ENCODE measurements around the gene FAM120B. TPM values are rescaled to one million over a fixed set of nuclear protein-coding genes. Genes with fewer than 3 reads are reported as not detected.

Gene FAM120B
- total RNA-seq, 5 donors from 2014 or later (not counting 1 experiment from before 2014, with no cell fraction given) = 34.1 to 39.8 (median 38.0) TPM

DNA sequence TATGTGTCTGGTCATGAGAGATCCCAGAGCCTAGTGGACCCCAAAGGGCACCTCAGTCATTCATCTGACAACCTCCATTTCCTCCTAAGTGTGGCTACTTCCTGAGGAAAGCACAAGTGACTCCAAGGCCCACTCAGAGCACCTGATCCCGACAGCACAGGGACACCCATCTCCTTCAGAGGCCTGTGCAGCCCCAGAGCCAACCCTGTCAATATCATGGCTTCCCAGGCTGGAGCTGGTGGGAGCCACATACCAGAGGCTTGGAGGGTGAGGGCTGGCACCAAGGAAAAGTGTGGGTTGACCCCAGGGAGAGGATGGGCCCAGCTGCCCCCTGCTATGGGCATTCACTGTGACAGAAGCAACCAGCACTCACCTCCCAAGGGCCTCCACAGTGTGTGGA is 129.2 kb downstream of the FAM120B start:
- H3K9me3 ChIP-seq = no peaks in the 10 kb centered on the region
- ATAC-seq (replicated peaks in 1 of 4) (no peak), DNase-seq (no peak)
- H3K27ac ChIP-seq (ENCODE audit: low read length) = no peak overlapping the region
- H3K9me3 Mint-ChIP-seq = peaks cover 5 to 15% (median 9%) of the 10 kb centered on the region in 3 donors
- ChIA-PET CTCF (no interaction called here), POLR2A (no interaction called here)
- H3K4me1 Mint-ChIP-seq = peaks cover 0 to 6% (median 5%) of the 10 kb centered on the region in 3 donors
- no peaks in the 10 kb centered on the region for H3K36me3 Mint-ChIP-seq
- peaks cover 0 to 7% of the 10 kb centered on the region in 2 experiments for H3K4me1 ChIP-seq (ENCODE audit: control insufficient read depth in 1 of 2, extremely low read depth in 1 of 2, insufficient read depth in 2 of 2, low read length in 2 of 2)
- no CpG with 5 or more reads among the region's 1 CpG for WGBS (ENCODE audit: insufficient coverage)
- H3K27me3 ChIP-seq (replicated peaks in 1 of 2; ENCODE audit: control insufficient read depth in 2 of 2, extremely low read depth in 1 of 2, insufficient read depth in 2 of 2, low read length in 1 of 2) = peaks cover 2 to 51% of the 10 kb centered on the region in 2 experiments
- H3K27me3 Mint-ChIP-seq = peaks cover 12 to 20% of the 10 kb centered on the region in 2 donors
- H3K36me3 ChIP-seq (ENCODE audit: control insufficient read depth in 2 of 2, extremely low read depth in 1 of 2, insufficient read depth in 1 of 2, low read length in 1 of 2) = no peaks in the 10 kb centered on the region
- no peak overlapping the region for H3K4me3 Mint-ChIP-seq
- H3K27ac Mint-ChIP-seq = no peak overlapping the region
- H3K4me3 ChIP-seq (ENCODE audit: control insufficient read depth in 1 of 2, extremely low read depth in 1 of 2, low read length in 1 of 2) = no peak overlapping the region

DNA sequence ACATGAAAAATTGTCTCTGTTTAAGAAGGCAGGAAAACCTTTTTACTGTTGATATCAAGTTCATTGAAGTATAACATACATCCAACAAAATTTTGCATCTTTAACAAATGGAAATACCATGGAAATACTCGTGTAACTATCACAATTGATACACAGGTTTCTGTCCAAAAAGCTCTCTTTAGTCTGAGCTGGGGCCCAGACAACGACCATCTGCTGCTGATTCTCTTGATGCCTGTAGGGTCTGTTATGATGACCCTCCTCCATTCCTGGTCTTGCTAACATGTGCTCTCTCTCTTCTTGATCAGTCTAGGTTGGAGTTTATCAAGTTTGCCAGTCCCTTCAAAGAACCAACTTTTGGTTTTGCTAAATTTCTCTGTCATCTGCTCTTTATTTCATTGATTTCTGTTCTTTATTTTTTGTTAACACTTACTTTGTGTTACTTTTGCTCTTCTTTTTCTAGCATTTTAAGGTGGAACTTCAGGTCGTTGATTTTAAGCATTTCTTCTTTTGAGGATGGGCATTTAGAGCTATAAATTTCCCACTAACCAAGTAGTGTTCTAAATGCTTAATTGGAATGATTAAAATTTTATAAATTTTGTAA is 129.8 kb downstream of the FAM120B start:
- ChIA-PET POLR2A (no interaction called here), CTCF (interaction anchor here in 1 of 2 donors (0.6 kb wide), 1 partner anchor 1549 kb away, joined by 7 read pairs; no protein-coding TSS in a partner anchor)
- no peaks in the 10 kb centered on the region for H3K36me3 Mint-ChIP-seq
- H3K27ac Mint-ChIP-seq = no peak overlapping the region
- H3K36me3 ChIP-seq (ENCODE audit: control insufficient read depth in 2 of 2, extremely low read depth in 1 of 2, insufficient read depth in 1 of 2, low read length in 1 of 2) = no peaks in the 10 kb centered on the region
- WGBS (ENCODE audit: insufficient coverage) = 33% methylated on average over 1 of the region's 3 CpGs
- H3K4me1 ChIP-seq (ENCODE audit: control insufficient read depth in 1 of 2, extremely low read depth in 1 of 2, insufficient read depth in 2 of 2, low read length in 2 of 2) = peaks cover 0 to 7% of the 10 kb centered on the region in 2 experiments
- no peaks in the 10 kb centered on the region for H3K9me3 ChIP-seq
- H3K4me1 Mint-ChIP-seq = peaks cover 0 to 6% (median 5%) of the 10 kb centered on the region in 3 donors
- H3K27me3 ChIP-seq (replicated peaks in 1 of 2; ENCODE audit: control insufficient read depth in 2 of 2, extremely low read depth in 1 of 2, insufficient read depth in 2 of 2, low read length in 1 of 2) = peaks cover 2 to 51% of the 10 kb centered on the region in 2 experiments
- ATAC-seq (replicated peaks in 1 of 4) = no peak
- no peak overlapping the region for H3K27ac ChIP-seq (ENCODE audit: low read length)
- H3K27me3 Mint-ChIP-seq = peaks cover 12 to 20% of the 10 kb centered on the region in 2 donors
- no peak overlapping the region for H3K4me3 ChIP-seq (ENCODE audit: control insufficient read depth in 1 of 2, extremely low read depth in 1 of 2, low read length in 1 of 2)
- no peak overlapping the region for H3K4me3 Mint-ChIP-seq
- DNase-seq = no peak
- peaks cover 5 to 15% (median 9%) of the 10 kb centered on the region in 3 donors for H3K9me3 Mint-ChIP-seq

DNA sequence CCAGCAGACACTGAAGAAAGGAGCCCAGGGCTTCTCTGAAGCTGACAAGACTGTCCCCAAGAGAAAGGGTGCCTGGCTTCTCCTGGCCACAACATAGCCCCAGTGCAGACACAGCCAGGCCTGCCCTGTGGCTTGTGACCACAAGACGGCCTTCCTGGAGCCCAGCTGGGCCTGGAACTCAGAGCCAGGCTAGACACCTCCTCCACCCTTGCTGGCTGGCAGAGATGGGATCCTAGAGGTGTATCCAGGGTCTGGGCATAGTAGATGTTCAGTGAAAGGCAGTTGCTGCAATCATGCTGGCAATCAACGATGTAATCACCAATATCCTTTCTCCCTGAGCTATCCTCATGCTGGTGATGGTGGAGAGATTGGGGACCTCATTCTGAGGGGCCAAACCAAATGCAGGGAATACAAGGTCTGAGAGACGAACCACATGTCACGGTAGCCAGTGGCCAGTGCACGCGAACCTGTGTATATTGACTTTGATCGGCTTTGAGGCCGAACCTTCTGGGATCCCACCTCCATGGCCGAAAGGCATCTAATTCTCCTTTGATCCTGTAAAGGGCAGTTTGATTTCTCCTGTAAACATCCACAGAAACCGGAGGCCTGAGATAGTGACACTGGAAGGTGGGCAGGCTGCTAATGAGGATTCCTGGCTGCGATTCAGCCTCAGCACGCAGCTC is 131.3 kb downstream of the FAM120B start:
- Mint-ChIP-seq H3K4me1 (peaks cover 0 to 6% (median 5%) of the 10 kb centered on the region in 3 donors), H3K4me3 (peak overlapping the region in 1 of 3 donors; percentile 29), H3K27me3 (peaks cover 12 to 15% of the 10 kb centered on the region in 2 donors), H3K36me3 (no peaks in the 10 kb centered on the region), H3K9me3 (peaks cover 5 to 15% (median 9%) of the 10 kb centered on the region in 3 donors), H3K27ac (no peak overlapping the region)
- ATAC-seq (replicated peaks in 1 of 4) (no peak), DNase-seq (no peak)
- Histone ChIP-seq H3K9me3 (no peaks in the 10 kb centered on the region), H3K27me3 (replicated peaks in 1 of 2; ENCODE audit: control insufficient read depth in 2 of 2, extremely low read depth in 1 of 2, insufficient read depth in 2 of 2, low read length in 1 of 2) (peaks cover 0 to 51% of the 10 kb centered on the region in 2 experiments), H3K4me3 (ENCODE audit: control insufficient read depth in 1 of 2, extremely low read depth in 1 of 2, low read length in 1 of 2) (peak overlapping the region in 1 of 2 donors; percentile 15), H3K27ac (ENCODE audit: low read length) (no peak overlapping the region), H3K4me1 (ENCODE audit: control insufficient read depth in 1 of 2, extremely low read depth in 1 of 2, insufficient read depth in 2 of 2, low read length in 2 of 2) (peaks cover 0 to 8% of the 10 kb centered on the region in 2 experiments), H3K36me3 (ENCODE audit: control insufficient read depth in 2 of 2, extremely low read depth in 1 of 2, insufficient read depth in 1 of 2, low read length in 1 of 2) (no peaks in the 10 kb centered on the region)
- ChIA-PET POLR2A (no interaction called here), CTCF (no interaction called here)
- WGBS (ENCODE audit: insufficient coverage) = 73% methylated on average over 9 of the region's 12 CpGs

DNA sequence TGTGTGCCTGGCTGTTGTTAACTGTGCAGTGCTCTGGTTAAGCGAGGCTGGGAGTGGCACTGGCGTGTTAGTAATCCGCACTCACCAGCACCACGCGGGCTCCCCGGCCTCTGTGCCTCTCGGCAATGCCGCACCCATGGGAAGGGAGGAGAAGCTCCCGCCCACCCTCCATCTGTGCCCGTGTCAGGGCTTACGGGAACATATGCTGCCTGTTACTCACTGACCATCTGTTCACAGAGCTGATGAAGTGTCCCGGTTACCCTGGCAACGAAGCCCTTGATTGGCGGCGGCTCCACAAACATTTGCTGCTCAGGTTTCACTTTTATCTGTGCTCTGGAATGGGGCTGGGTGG is 131.8 kb downstream of the FAM120B start:
- Histone ChIP-seq H3K4me1 (ENCODE audit: control insufficient read depth in 1 of 2, extremely low read depth in 1 of 2, insufficient read depth in 2 of 2, low read length in 2 of 2) (peaks cover 0 to 12% of the 10 kb centered on the region in 2 experiments), H3K36me3 (ENCODE audit: control insufficient read depth in 2 of 2, extremely low read depth in 1 of 2, insufficient read depth in 1 of 2, low read length in 1 of 2) (no peaks in the 10 kb centered on the region), H3K4me3 (ENCODE audit: control insufficient read depth in 1 of 2, extremely low read depth in 1 of 2, low read length in 1 of 2) (peak overlapping the region in 1 of 2 donors; percentile 15), H3K27me3 (replicated peaks in 1 of 2; ENCODE audit: control insufficient read depth in 2 of 2, extremely low read depth in 1 of 2, insufficient read depth in 2 of 2, low read length in 1 of 2) (peaks cover 0 to 46% of the 10 kb centered on the region in 2 experiments), H3K9me3 (no peaks in the 10 kb centered on the region), H3K27ac (ENCODE audit: low read length) (no peak overlapping the region)
- Mint-ChIP-seq H3K36me3 (no peaks in the 10 kb centered on the region), H3K27me3 (peaks cover 12 to 14% of the 10 kb centered on the region in 2 donors), H3K9me3 (peaks cover 5 to 15% (median 9%) of the 10 kb centered on the region in 3 donors), H3K4me3 (peak overlapping the region; percentile 24 to 34 (median 29)), H3K4me1 (peaks cover 0 to 6% (median 5%) of the 10 kb centered on the region in 3 donors), H3K27ac (no peak overlapping the region)
- 14% methylated on average over 9 of the region's 15 CpGs for WGBS (ENCODE audit: insufficient coverage)
- ChIA-PET CTCF (no interaction called here), POLR2A (no interaction called here)
- DNase-seq (peak in 11 of 35 experiments; percentile 7 to 42 (median 24)), ATAC-seq (replicated peaks in 1 of 4) (no peak)

DNA sequence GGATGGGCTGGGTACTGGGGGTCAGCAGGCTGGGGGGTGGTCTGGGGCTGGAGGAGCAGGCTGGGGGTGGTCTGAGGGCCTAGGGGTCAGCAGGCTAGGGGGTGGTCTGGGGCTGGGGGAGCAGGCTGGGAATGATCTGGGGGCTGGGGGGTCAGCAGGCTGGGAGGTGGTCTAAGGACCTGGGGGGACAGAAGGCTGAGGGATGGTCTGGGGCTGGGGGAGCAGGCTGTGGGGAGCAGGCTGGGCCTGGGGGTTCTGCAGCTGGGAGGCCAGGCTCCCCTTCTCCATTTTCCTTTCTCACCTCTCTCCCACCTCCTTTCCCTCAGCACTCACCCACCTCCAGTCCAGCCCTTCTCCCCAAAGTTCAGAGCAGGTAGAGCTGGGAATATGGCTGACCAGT is 132.3 kb downstream of the FAM120B start:
- H3K36me3 Mint-ChIP-seq = no peaks in the 10 kb centered on the region
- H3K4me1 Mint-ChIP-seq = peaks cover 0 to 6% (median 5%) of the 10 kb centered on the region in 3 donors
- Histone ChIP-seq H3K27ac (ENCODE audit: low read length) (no peak overlapping the region), H3K4me3 (ENCODE audit: control insufficient read depth in 1 of 2, extremely low read depth in 1 of 2, low read length in 1 of 2) (no peak overlapping the region), H3K36me3 (ENCODE audit: control insufficient read depth in 2 of 2, extremely low read depth in 1 of 2, insufficient read depth in 1 of 2, low read length in 1 of 2) (no peaks in the 10 kb centered on the region), H3K4me1 (ENCODE audit: control insufficient read depth in 1 of 2, extremely low read depth in 1 of 2, insufficient read depth in 2 of 2, low read length in 2 of 2) (peaks cover 0 to 17% of the 10 kb centered on the region in 2 experiments), H3K27me3 (replicated peaks in 1 of 2; ENCODE audit: control insufficient read depth in 2 of 2, extremely low read depth in 1 of 2, insufficient read depth in 2 of 2, low read length in 1 of 2) (peaks cover 0 to 44% of the 10 kb centered on the region in 2 experiments), H3K9me3 (no peaks in the 10 kb centered on the region)
- POLR2A ChIA-PET = no interaction called here
- CTCF ChIA-PET = no interaction called here
- no peak for DNase-seq
- ATAC-seq (replicated peaks in 1 of 4) = no peak
- H3K27me3 Mint-ChIP-seq = peaks cover 12 to 14% of the 10 kb centered on the region in 2 donors
- no peak overlapping the region for H3K27ac Mint-ChIP-seq
- H3K9me3 Mint-ChIP-seq = peaks cover 5 to 15% (median 9%) of the 10 kb centered on the region in 3 donors
- peak overlapping the region in 1 of 3 donors; percentile 20 for H3K4me3 Mint-ChIP-seq

DNA sequence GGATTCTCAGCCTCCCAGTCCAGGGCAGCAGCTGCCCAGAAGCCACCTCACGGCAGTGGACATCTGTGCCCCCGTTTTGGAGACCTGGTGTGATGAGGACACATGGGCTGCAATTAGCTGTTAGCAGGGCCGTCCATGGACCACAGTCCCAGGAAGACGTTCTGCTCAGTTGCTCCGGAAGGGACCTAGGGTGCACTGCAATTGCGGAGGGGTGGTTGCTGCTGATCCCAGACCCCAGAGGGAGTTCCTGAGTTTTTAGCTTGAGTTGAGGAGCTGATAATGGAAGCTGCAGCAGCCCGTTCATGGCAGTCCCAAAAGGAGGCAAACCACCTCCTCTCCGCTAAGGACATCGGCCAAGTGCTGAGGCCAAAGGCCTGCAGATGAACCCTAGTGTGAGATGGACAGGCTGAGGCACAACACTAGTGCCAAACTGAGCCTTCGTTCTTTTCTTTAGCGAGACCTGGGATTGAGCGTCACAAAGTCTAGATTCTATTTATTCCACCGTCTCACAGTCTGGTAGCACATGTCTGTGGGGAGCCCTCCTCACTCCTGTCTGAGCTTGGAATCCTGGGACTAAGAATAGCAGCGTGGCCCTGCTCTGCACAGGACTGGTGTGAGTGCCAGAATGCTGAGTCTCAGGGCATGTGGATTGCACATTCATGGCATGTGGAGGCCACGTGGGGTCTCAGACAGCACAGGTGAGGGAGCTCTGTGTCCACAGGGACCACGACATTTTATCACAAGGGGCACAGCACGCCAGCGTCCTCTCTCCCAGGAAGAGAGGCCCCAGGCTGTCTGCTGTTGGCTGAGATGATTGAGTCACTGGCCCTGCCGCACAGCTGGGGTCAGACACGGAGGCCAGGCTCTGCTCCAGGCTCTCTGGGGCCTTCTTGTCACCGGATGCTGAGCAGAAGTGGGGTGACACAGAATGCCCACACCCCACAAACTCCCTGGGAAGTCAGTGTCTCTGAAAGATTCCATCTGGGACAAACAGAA is 133.1 kb downstream of the FAM120B start:
- CTCF ChIA-PET = no interaction called here
- no peaks in the 10 kb centered on the region for H3K9me3 ChIP-seq
- H3K36me3 Mint-ChIP-seq = no peaks in the 10 kb centered on the region
- DNase-seq (no peak), ATAC-seq (replicated peaks in 1 of 4) (no peak)
- peak overlapping the region in 1 of 3 donors; percentile 20 for H3K4me3 Mint-ChIP-seq
- peaks cover 12 to 14% of the 10 kb centered on the region in 2 donors for H3K27me3 Mint-ChIP-seq
- H3K4me1 Mint-ChIP-seq = peaks cover 0 to 6% (median 5%) of the 10 kb centered on the region in 3 donors
- WGBS (ENCODE audit: insufficient coverage) = 83% methylated on average over 21 of the region's 21 CpGs
- POLR2A ChIA-PET = no interaction called here
- no peak overlapping the region for H3K4me3 ChIP-seq (ENCODE audit: control insufficient read depth in 1 of 2, extremely low read depth in 1 of 2, low read length in 1 of 2)
- no peak overlapping the region for H3K27ac ChIP-seq (ENCODE audit: low read length)
- H3K9me3 Mint-ChIP-seq = peaks cover 5 to 15% (median 9%) of the 10 kb centered on the region in 3 donors
- peaks cover 0 to 18% of the 10 kb centered on the region in 2 experiments for H3K4me1 ChIP-seq (ENCODE audit: control insufficient read depth in 1 of 2, extremely low read depth in 1 of 2, insufficient read depth in 2 of 2, low read length in 2 of 2)
- H3K27me3 ChIP-seq (replicated peaks in 1 of 2; ENCODE audit: control insufficient read depth in 2 of 2, extremely low read depth in 1 of 2, insufficient read depth in 2 of 2, low read length in 1 of 2) = peaks cover 0 to 36% of the 10 kb centered on the region in 2 experiments
- no peak overlapping the region for H3K27ac Mint-ChIP-seq
- H3K36me3 ChIP-seq (ENCODE audit: control insufficient read depth in 2 of 2, extremely low read depth in 1 of 2, insufficient read depth in 1 of 2, low read length in 1 of 2) = no peaks in the 10 kb centered on the region

All from T-cell (primary cell).